Measurements from ENCODE around the gene INCENP.

INCENP gene

DNA sequence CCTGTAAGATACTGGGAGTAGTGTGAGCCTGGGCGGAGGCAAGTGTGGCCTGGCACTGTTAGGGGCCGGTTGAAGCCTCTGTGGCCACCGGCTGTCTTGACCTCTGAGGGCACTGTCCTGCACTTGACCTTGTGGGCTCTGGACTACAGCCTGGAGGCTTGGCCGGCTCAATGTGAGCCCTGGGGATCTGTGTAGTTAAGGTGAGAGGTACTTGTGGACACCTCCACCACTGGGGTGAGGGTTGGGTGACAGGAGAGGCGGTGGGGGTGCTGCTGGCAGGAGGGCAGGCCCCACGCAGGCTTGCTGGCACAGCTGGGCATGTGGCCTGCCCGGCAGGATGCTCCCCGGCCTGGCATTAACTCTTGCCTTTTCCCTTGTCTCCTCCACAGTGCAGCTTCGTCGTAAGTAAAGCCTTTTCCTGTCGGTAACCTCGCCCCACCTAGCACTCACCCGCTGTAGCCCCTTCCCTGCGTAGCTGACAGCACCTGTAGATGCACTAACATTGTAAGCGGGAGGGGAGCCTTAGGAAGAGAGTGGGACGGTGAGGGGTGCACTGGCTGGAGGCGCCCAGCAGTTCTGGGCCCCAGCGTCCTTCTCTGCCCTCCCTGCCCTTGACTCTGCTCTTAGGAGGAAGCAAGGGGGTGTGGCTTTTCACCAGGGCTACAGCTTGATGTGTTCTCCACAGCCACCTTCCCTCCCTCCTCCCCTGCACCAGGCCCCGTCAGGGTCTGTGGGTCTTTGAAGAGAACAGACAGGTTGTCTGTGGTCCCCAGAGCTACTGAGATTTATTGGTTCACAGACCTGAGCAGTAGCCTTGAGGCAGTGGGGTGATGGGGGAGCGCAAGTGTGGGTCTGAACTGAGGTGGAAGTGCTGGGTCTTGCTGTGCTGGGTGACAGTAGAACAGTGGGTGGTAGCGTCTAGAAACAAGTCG lies 17.6 kb downstream of the INCENP start:
- DNase-seq (ENCODE audit: low read depth in 2 of 2): no peak

DNA sequence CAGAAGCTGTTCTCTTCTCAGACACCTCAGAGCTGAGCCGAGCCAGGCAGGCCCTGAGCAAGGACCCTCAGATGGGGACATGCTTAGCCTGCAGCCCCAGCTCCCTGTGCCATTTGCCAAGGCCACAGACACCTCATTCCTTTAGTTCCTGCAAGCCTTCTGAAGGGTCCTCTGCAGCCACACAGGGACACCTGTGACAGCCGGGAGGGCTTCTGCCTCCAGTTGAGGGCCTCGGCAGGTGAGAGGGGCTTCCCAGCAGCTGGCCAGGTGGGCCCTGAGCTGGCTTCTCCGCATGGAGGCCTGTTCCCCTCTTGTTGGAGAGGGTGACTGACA lies 18.2 kb downstream of the INCENP start:
- DNase-seq (ENCODE audit: low read depth in 2 of 2): no peak

DNA sequence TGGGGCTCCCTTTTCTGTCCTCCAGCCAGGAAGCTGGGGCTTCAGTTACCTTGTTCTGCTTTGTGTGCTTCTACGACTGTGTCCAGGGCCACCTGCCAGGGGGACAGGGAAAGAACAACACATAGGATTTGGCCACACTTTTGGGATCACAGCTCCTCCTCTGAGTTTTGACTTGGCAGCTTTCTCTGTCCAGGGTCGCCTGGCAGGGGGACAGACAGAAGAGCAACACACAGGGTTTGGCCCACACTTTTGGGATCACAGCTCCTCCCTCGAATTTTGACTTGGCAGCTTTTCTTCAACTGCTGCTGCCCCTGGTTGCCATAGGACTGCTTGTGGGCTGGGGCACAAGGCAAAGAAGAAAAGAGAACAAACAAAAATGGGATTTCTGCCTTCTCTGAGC lies 19.1 kb downstream of the INCENP start:
- no peak for DNase-seq (ENCODE audit: low read depth in 2 of 2)

DNA sequence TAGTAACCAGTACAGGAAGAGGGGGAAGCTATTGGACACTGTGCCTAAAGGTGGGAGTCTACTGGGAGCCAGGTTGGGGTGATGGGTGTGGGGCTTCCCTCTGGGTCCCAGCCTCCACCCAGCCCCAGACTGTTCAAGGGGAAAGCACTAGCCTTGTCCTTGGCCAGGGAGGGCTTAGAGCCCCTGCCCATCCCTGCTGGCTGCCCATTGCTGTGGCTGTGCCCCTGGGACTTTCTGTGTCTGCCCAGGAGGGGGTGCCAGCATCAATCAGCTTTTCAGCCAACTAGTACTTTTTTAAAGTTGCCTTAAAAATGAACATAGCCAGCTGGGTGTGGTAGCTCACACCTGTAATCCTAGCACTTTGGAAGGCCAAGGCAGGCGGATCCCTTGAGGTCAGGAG lies 19.9 kb downstream of the INCENP start:
- DNase-seq (ENCODE audit: low read depth in 2 of 2): no peak

DNA sequence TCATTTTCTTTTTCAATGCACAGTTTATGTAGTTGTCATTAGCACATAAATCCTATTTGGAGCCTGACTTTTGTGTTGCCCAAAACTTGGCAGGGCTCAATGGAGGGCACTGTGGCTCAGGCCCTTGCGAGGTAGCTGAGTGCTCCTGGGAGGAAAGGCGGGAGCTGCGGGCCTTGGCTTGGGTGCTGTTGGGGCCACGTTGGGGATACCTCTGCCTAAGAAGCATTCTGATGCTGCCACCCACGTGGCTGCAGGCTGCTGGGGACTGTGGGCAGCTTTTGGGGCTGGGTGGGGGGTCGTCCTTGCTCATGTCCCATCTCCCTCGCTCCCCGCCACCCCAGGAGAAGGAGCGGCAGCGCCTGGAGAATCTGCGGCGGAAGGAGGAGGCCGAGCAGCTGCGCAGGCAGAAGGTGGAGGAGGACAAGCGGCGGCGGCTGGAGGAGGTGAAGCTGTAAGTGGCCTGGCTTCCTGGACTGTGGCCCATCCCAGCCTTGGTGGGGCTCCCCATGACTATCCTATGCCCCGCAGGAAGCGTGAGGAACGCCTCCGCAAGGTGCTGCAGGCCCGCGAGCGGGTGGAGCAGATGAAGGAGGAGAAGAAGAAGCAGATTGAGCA lies 20.9 kb downstream of the INCENP start:
- no peak for DNase-seq (ENCODE audit: low read depth in 2 of 2)

DNA sequence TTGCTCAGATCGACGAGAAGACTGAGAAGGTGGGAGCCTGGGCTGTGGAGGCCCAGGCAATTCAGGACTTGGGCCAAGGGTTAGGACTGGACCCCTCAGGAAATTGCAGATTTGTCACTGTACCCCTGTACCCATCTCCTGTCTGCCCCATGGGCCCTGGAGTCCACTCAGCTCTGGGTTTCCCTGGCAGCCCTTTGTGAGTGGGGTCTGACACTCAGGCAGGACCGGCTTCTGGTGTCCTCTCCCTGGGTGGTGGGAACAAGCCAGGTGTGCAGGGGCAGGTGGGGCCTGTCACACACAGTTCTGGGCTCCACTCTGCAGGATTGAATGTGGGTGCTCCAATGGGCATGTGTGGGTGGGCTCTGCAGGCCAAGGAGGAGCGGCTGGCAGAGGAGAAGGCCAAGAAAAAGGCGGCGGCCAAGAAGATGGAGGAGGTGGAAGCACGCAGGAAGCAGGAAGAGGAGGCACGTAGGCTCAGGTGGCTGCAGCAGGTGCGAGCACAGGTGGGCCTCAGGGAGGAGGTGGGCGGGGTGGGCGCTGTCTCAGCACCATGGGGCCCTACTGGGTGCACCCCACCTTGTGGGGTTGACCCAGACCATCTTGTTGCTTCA lies 21.6 kb downstream of the INCENP start:
- no peak for DNase-seq (ENCODE audit: low read depth in 2 of 2)

DNA sequence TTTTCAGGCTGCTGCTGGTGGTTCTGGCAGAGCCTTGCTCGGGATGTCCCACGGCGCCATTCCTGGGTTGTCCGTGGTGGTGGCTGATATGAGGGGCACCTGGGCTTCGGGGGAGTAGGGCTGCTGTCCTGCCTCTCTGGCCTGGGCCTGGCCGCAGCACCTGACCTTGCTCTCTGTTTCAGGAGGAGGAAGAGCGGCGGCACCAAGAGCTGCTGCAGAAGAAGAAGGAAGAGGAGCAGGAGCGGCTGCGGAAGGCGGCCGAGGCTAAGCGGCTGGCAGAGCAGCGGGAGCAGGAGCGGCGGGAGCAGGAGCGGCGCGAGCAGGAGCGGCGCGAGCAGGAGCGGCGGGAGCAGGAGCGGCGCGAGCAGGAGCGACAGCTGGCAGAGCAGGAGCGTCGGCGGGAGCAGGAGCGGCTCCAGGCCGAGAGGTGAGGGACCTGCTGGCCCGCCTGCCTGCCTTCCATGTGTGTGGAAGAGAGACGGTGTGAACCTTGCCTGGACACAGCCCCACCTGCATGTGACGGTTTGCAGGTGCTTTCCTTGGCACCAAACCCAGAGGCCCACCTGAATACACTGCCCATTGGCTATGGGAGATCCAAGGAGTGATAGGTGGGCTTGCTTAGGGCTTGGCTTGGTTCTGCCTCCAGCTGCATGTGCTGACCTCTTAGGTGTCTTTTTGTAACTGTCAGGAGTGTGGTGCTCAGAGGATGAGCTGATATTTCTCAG lies 22.8 kb downstream of the INCENP start:
- no peak for DNase-seq (ENCODE audit: low read depth in 2 of 2)

DNA sequence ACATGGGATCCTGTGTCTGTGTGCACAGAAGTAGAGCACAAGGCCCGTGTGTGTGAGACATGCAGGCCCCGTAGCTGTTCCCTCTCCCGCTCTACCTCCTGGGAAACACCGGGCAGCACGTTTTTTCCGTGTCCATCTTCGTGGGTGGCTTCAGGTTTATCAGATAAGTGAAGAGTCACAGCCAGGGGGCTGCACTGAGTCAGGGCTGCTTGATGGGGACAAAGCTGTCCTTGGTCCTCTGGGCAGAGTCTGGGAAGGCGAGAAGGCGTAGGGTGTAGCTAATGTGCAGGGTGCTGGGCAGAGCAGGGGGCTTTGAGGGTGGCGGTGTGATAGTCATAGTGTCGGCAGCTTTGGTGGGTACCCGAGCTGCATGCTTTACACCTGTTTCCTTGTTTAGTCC lies 23.7 kb downstream of the INCENP start:
- DNase-seq (ENCODE audit: low read depth in 2 of 2): no peak

DNA sequence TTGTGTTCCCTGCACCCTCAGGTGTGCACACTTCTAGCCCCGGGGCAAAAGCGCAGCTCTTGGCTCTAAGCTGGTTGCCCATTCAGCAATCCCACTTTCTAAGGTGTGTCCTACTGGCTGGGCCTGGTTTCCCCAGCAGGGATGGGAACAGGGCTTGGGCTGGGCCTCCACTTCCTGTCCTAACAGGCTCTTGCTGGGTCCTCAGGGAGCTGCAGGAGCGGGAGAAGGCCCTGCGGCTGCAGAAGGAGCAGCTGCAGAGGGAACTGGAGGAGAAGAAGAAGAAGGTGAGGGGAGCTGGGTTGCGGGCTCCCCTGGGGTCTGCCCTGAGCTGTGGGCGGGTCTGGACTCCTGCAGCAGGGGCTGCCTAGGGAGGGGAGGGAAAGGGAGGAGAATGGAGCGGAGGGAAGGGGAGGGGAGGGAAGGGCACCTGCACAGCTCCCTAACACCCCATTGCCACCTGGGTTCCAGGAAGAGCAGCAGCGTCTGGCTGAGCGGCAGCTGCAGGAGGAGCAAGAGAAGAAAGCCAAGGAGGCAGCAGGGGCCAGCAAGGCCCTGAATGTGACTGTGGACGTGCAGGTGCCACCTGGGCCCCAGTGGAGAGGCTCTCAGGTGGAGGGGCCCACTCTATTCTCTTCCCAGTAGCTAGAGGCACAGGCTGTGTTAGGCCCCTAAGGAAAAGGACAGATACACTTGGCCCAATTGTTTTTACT lies 24.6 kb downstream of the INCENP start:
- no peak for DNase-seq (ENCODE audit: low read depth in 2 of 2)

DNA sequence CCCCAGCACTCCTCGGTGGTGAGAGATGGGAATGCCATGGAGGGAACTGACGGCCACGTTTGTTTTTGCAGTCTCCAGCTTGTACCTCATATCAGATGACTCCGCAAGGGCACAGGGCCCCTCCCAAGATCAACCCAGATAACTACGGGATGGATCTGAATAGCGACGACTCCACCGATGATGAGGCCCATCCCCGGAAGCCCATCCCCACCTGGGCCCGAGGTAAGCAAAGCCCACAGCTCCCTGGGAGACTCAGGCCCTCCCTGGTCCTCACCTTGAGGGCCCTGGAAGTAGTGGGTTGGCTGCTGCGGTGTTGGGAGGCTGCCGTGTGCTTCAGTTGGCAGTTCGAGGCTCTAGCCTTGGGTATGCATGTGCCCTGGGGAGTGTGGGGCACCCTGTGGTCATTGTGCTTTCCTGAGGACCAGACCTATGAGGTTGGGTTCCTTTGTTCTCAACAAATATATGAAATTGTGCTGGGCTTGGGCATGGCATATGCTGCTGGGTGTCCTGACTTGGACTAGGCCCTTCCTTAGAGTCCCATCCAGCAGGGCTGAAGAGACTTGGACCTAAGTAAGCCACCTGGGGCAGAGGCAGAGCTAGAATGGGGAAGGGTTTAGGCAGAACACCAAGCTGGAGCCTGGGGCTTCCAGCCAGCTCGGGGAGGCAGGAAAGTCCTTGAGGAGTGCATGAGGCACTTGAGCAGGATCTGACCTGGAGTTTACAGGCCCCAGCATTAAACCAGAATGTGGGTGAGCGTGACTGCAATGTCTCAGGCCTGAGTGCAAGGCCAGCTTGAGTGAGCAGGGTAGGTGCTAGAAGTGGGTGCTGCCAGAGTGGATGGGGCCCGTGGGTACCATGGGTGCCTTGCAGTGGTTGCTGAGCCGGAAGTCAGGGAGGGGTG lies 26.4 kb downstream of the INCENP start:
- no peak for DNase-seq (ENCODE audit: low read depth in 2 of 2)

DNA sequence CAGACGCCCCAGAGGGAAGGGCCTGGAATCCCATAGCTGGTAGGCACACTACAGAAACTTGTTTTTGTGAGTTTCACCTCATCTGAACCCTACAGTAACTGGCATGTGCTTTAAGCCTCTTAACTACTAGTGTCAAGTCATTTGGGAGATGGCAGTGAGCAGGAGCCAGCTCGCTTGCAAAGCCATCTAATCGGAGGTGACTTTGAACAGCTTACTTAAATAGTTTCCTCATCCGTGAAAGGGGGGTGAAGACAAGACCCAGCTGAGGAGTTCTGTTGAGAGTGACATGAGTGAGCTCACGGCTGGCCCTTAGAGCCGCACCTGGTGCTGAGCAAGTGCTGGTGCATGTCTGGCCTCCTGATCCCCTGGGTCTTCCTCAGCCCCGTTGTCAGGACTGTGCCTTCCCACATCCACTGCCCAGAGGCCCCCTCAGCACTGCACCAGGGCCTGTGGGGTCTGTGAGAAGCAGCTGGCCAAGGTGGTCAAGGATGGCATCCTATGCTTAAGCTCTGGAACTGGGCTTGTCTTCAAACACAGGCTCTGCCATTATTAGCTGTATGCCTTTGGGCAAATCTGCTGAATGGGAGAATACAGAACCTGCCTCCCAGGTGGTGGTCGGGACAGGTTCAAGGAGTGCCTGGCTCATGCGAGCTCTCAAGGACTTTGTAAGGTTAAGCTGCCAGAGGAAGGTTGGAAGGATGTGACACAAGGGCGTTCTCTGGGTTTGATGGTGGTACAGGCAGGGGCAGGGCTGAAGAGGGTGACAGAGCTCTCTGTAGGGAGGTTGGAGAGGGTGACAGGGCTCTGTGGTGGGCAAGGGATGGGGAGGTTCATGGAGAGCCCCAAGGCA lies 27.3 kb downstream of the INCENP start:
- DNase-seq (ENCODE audit: low read depth in 2 of 2): no peak

DNA sequence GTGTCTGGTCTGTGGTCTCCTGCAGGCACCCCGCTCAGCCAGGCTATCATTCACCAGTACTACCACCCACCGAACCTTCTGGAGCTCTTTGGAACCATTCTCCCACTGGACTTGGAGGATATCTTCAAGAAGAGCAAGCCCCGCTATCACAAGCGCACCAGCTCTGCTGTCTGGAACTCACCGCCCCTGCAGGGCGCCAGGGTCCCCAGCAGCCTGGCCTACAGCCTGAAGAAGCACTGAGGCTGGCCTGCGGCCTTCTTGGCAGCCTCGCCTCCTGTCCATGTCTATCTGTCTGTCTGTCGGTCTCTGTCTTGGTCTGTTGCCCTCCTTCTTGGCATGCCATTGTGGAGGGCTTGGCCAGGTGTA lies 27.9 kb downstream of the INCENP start:
- DNase-seq (ENCODE audit: low read depth in 2 of 2): no peak

DNA sequence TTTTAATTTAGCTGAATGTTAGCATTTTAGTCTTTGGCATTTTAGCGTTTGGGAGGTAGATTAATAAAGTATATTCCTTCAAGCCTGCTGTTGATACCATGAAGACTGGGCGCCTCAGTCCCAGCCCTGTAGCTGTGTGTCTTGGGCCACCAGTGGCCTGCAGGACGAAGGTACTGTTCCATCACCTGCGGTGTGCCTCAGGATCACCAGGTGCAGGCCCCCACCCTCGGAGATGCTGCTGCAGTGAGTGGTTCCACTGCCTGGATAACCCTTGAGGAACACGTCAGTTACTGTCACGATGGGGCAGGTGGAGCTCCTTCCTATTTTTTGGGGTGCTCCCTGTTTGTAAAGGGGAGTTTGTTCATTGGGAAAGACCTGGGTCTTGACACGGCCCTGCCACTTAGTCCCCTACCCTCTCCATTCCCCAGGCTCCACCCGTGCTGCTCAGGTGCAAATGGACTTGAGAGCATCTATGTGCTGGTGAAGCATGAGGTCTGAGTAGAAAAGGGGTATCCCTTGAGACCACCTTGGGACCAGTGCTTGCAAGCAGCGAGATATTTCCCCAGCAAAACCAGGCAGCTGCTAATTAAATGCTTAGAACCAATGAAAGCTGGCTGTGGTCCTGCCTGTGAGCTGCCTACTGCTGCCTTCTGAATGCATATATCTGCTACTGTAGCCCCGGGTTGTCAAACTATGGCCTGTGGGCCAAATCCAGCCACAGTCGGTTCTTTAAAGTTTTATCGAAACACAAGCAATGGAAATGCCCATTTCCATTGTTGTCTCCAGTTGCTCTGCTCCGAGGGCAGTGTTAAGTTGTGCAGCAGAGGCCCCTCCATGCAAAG lies 28.7 kb downstream of the INCENP start:
- no peak for DNase-seq (ENCODE audit: low read depth in 2 of 2)

DNA sequence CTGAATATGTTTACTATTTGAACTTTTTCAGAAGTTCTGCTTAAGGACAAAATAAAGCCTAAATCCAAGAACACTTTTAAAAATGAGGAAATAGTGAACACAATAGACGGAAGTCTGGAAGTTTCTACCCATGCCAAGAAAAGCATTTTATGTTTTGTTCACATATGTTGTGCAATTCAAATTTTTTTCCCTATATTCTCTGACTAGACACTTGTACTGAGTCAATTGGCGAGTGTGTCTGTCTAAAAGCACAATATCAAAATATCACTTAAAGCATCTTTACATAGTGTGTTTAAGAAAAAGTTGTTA lies 29.2 kb downstream of the INCENP start:
- no peak for DNase-seq (ENCODE audit: low read depth in 2 of 2)

DNA sequence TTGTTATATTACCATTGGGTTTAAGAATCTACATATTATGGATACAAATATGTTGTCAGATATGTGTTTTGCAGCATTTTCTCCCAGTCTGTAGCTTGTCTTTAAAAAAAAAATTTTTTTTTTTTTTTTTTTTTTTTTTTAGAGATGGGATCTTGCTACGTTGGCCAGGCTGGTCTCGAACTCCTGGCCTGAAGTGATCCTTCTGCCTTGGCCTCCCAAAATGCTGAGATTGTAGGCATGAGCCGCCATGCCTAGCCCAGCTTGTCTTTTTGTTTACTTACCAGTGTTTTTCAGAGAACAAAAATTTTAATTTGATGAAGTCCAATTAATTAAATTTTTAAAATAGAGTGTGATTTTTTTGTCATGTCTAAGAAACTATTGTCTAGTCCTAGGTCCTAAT lies 29.8 kb downstream of the INCENP start:
- no peak for DNase-seq (ENCODE audit: low read depth in 2 of 2)

DNA sequence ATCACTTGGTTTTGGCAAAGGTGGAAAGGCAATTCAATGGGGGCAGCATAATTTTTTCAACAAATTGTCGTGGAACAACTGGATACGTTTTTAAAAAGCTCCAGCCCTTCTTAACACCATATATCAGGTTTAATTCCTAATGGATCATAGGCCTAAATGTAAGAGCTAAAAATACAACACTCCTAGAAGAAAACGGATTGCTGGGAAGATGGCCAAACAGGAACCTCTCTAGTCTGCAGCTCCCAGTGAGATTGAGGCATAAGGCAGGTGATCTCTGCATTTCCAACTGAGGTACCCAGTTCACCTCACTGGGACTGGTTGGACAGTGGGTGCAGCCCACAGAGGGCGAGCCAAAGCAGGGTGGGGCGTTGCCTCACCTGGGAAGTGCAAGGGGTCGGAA lies 33.8 kb downstream of the INCENP start:
- DNase-seq (ENCODE audit: low read depth in 2 of 2): no peak

DNA sequence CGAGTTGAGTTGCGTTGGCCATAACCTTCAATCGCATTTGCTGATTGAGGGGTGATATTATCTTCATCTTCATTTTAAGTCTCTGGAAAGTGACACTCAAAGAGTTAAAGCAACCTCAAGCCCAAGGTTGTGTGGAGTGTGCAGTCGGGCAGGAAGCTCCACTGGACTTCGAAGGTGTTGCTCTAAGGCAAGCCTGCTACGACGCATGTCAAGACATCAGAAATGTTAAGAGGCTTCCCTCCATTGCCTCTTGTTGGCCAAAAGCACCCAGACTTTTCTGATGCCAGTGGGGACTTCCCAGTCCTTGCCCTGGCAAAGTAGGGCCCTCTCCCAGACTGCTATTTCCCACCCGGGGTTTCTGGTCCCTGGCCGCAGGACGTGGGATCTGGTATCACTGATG lies 42.6 kb downstream of the INCENP start:
- no peak for DNase-seq (ENCODE audit: low read depth in 2 of 2)

DNA sequence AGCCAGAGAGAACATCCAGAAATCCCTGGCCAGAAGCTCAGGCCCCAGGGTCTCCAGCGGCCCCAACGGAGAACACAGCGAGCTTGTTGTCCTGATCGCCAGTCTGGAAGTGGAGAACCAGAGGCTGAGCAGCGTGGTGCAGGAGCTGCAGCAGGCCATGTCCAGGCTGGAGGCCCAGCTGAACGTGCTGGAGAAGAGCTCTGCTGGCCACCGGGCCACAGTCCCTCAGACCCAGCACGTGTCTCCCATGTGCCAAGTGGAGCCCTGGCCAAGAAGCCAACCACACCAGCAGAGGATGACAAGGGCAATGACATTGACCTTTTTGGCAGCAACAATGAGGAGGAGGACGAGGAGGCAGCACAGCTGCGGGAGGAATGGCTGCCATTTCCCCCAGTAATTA lies 45.6 kb downstream of the INCENP start:
- no peak for DNase-seq (ENCODE audit: low read depth in 2 of 2)

DNA sequence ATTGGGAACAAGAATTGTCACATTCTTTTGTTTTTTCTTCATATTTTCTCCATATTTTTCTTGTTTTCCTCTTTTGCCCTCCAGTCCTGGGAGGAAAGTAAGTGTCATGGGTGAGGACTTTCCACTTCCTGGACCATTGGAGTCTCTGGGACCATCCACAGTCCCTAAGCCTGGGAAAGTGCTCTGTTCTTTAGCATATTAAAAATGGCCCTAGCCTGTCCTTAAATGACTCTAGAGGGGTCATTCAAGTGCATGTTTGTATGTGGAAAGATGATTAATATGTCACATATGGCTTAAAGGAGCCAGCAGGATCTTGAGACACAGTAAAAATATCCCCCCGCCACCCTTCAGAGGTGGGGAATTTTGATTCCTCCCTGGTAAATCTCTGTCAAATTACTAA lies 46.1 kb downstream of the INCENP start:
- no peak for DNase-seq (ENCODE audit: low read depth in 2 of 2)
